ENCODE data around the gene ADGRV1. TPM values are rescaled to one million over a fixed set of nuclear protein-coding genes. Genes with fewer than 3 reads are reported as not detected.

ADGRV1 gene
- polyA plus RNA-seq, 2 of the 4 experiments (the other 2 are of a cell fraction): 0.70 to 3.7 TPM

- ATAC-seq (no peak), FAIRE-seq (no peak), DNase-seq (ENCODE audit: low read depth in 1 of 2, low spot score in 1 of 2) (no peak)
- Histone ChIP-seq H3K4me1 (peaks cover 14% of the 10 kb centered on the region; the same call in 2 of the 3 replicates), H3K4me2 (no peak overlapping the region), H3K9me3 (no peaks in the 10 kb centered on the region), H3K4me3 (no peak overlapping the region), H3K27ac (no peak overlapping the region)
- TF ChIP-seq ELK1 (IDR thresholded peaks at IDR 0.05; ENCODE audit: low read depth, low read length): no peak
- TF ChIP-seq HEYL (CRISPR knock-in tag; IDR thresholded peaks at IDR 0.05): no peak
- TF ChIP-seq RFX5 (IDR thresholded peaks at IDR 0.05): no peak
- TF ChIP-seq POLR2A (IDR thresholded peaks at IDR 0.05; ENCODE audit: low read length): no peak
- no peak for TF ChIP-seq SREBF2 (IDR thresholded peaks at IDR 0.05)
- no peak for TF ChIP-seq ZC3H11A (IDR thresholded peaks at IDR 0.05)
- TF ChIP-seq E2F6 (IDR thresholded peaks at IDR 0.05; ENCODE audit: borderline replicate concordance, low read depth): no peak
- no peak for TF ChIP-seq HOXA7 (CRISPR knock-in tag; IDR thresholded peaks at IDR 0.05)
- no peak for TF ChIP-seq HOXB5 (CRISPR knock-in tag; IDR thresholded peaks at IDR 0.05)
- 67% methylated on average over 2 of the region's 2 CpGs for WGBS (ENCODE audit: missing lambda C conversion rate)
- ChIA-PET CTCF (interaction anchor here (1.1 to 1.4 kb wide), 2 partner anchors 20 kb away, joined by 3 to 6 read pairs; partner anchors contain the start of gene LYSMD3), POLR2A (no interaction called here)
These were observed 8.8 kb upstream of the ADGRV1 start for GRCh38 chr5:90549729-90550275.

GRCh38 chr5:90550963-90551362 is 7.6 kb upstream of the ADGRV1 start:
- 42% methylated on average over 3 of the region's 3 CpGs for WGBS (ENCODE audit: missing lambda C conversion rate)
- peaks cover 14% of the 10 kb centered on the region; the same call in 2 of the 3 replicates for H3K4me1 ChIP-seq
- TF ChIP-seq HEYL (CRISPR knock-in tag; IDR thresholded peaks at IDR 0.05) (no peak), ZC3H11A (IDR thresholded peaks at IDR 0.05) (no peak), CEBPB (IDR thresholded peaks at IDR 0.05) (no peak), FOXS1 (CRISPR knock-in tag; IDR thresholded peaks at IDR 0.05) (no peak), MAZ (IDR thresholded peaks at IDR 0.05; ENCODE audit: borderline replicate concordance, low read depth, low read length) (no peak), REST (IDR thresholded peaks at IDR 0.05) (no peak), ATOH8 (CRISPR knock-in tag; IDR thresholded peaks at IDR 0.05; ENCODE audit: low read depth) (no peak), CHD2 (IDR thresholded peaks at IDR 0.05; ENCODE audit: low read length, partially characterized antibody) (no peak), NFE2L2 (conservative IDR thresholded peaks at IDR 0.05; ENCODE audit: low read length) (no peak), EHMT2 (IDR thresholded peaks at IDR 0.05; ENCODE audit: low read depth) (no peak), TP53 (CRISPR knock-in tag; IDR thresholded peaks at IDR 0.05) (no peak), POLR2A (IDR thresholded peaks at IDR 0.05; ENCODE audit: low read length) (no peak), RFX5 (IDR thresholded peaks at IDR 0.05) (no peak), ELK1 (IDR thresholded peaks at IDR 0.05; ENCODE audit: low read depth, low read length) (no peak), TFCP2L1 (CRISPR knock-in tag; IDR thresholded peaks at IDR 0.05) (no peak), EP300 (IDR thresholded peaks at IDR 0.05) (no peak), HES2 (IDR thresholded peaks at IDR 0.05) (no peak), KDM5A (IDR thresholded peaks at IDR 0.05) (no peak), MAFK (IDR thresholded peaks at IDR 0.05; ENCODE audit: partially characterized antibody) (no peak)
- ChIA-PET POLR2A (no interaction called here), CTCF (interaction anchor here (1.1 kb wide), 1 partner anchor 21 kb away, joined by 6 read pairs; the partner anchor contains the start of gene LYSMD3)
- H3K9me3 ChIP-seq: no peaks in the 10 kb centered on the region
- no peak overlapping the region for H3K4me3 ChIP-seq
- no peak overlapping the region for H3K27ac ChIP-seq
- H3K4me2 ChIP-seq: no peak overlapping the region
- no peak for ATAC-seq
- no peak for FAIRE-seq
- no peak for DNase-seq (ENCODE audit: low read depth in 1 of 2, low spot score in 1 of 2)
